Measurements from ENCODE around the gene DOK5.

- TF ChIP-seq, protein P1, sequence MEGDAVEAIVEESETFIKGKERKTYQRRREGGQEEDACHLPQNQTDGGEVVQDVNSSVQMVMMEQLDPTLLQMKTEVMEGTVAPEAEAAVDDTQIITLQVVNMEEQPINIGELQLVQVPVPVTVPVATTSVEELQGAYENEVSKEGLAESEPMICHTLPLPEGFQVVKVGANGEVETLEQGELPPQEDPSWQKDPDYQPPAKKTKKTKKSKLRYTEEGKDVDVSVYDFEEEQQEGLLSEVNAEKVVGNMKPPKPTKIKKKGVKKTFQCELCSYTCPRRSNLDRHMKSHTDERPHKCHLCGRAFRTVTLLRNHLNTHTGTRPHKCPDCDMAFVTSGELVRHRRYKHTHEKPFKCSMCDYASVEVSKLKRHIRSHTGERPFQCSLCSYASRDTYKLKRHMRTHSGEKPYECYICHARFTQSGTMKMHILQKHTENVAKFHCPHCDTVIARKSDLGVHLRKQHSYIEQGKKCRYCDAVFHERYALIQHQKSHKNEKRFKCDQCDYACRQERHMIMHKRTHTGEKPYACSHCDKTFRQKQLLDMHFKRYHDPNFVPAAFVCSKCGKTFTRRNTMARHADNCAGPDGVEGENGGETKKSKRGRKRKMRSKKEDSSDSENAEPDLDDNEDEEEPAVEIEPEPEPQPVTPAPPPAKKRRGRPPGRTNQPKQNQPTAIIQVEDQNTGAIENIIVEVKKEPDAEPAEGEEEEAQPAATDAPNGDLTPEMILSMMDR (IDR thresholded peaks at IDR 0.05; ENCODE audit: borderline replicate concordance, extremely low read depth, low read length, poor library complexity, severe bottlenecking), result no peak
- TF ChIP-seq EZH2 (IDR thresholded peaks at IDR 0.05; ENCODE audit: borderline replicate concordance, low read depth, low read length, severe bottlenecking), result no peak
Observed at GRCh38 chr20:54491506-54491905, 16.1 kb downstream of the DOK5 start.
